ENCODE data around the gene EXOC4.
"Not testable (repeated sequence)": the region's sequence is repeated elsewhere in the genome, so short reads cannot be mapped to it uniquely, and the experiment has no call there.

The EXOC4 gene

DNA sequence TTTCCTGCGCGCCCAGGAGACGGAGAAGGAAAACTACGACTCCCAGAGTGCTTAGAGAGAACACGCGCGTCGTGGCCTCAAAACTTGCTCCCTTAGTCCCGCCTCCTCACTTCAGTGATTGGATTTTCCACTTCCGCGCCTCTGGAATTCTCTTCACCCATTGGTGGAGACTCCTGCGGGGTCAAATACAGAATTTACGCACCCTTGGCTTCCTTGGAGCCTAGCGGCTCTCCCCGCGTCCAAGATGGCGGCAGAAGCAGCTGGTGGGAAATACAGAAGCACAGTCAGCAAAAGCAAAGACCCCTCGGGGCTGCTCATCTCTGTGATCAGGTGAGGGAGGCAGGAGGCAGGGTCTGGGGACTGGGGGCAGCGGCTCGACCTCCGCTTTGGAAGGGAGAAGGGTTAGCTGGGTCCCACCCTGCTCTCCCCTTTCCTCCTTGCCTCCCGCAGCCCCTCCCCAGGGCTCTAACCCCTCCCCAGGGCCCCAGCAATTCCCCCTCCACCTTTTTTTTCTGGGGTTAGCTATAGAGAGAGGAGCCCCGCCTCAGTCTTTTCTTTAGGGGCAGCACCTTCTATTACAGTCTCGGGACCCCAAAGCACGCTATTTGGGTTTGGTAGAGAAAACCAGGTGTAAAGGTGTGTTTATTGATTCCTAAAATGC, at the start of gene EXOC4:
Gene EXOC4, plus strand, starts transcription at position 221 of the 661 bp plus-strand sequence.
- peak; percentile 82 for DNase-seq (ENCODE audit: low read depth)

- no peak for DNase-seq (ENCODE audit: low read depth)
These were observed 49.4 kb upstream of the EXOC4 start for GRCh38 chr7:133203490-133203889.

DNA sequence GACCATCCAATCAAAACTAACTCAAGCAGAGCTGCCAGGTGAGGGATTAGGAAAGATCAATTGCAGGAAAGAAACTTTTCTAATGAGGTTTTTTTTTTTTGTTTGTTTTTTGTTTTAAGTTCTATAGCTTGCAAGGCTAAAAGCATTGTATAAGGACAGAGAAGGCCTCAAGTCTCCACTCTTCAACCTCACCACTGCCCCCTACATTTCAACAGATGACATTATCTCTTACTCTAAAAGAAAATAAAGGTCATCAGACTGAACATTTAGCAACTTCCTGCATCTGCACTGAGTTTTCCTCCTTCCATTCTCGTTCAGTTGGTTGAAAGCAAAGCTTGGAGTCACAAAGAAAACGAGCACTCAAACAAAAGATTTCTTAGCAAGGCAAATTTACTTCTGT, 45.2 kb upstream of the EXOC4 start:
- DNase-seq (ENCODE audit: low read depth): peak; percentile 1

DNA sequence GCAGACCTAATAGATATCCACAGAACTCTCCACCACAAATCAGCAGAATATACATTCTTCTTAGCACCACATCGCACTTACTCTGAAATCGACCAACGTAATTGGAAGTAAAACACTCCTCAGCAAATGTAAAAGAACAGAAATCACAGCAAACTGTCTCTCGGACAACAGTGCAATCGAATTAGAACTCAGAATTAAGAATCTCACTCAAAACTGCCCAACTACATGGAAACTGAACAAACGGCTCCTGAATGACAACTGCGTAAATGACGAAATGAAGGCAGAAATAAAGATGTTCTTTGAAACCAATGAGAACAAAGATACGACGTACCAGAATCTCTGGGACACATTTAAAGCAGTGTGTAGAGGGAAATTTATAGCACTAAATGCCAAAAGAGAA, 42.1 kb upstream of the EXOC4 start:
- not testable (repeated sequence) for DNase-seq (ENCODE audit: low read depth)

- DNase-seq (ENCODE audit: low read depth): not testable (repeated sequence)
These were observed 39.1 kb upstream of the EXOC4 start for GRCh38 chr7:133213772-133214171.

- DNase-seq (ENCODE audit: low read depth): no peak
These were observed 35.1 kb upstream of the EXOC4 start for GRCh38 chr7:133217773-133218172.

DNA sequence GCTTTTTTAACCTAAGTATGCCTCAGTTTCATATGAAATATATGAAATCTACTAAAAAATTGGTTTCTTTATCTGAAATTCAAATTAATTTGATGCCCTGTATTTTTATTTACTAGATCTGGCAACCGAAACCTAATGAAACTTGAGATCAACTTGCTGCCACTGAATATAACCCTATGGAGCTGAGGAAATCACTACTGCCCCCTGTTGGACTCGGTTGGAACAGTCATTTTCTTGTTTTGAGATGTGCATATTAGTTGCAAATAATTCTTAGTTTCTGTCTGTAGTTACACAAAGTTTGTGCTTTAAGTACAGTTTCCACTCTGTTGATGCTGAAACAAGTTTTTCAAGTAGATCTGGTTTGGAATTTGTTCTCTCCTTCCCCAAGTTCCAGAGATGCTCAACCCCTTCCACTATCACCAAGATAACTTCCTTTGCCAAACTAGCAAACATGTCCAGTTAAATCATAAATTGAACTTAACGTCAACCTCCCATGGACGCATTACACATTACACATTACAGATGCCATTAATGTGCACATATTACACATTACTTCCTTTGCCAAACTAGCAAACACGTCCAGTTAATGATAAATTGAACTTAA, 22.2 kb upstream of the EXOC4 start:
- no peak for DNase-seq (ENCODE audit: low read depth)

DNA sequence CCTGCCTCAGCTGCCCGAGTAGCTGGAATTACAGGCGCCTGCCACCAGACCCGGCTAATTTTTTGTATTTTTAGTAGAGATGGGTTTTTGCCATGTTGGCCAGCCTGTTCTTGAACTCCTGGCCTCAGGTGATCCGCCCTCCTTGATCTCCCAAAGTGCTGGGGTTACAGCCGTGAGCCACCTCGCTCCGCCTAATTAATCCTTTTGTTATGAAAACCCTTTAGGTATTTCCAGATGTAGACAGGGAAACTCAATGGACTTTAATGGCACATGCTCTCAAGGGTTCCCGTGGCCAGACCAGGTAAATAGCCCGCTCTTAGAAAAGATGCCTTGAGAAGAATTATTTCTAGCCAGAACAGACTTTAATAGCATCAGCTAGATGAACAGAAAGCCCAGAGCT, 19.7 kb upstream of the EXOC4 start:
- no peak for DNase-seq (ENCODE audit: low read depth)

DNA sequence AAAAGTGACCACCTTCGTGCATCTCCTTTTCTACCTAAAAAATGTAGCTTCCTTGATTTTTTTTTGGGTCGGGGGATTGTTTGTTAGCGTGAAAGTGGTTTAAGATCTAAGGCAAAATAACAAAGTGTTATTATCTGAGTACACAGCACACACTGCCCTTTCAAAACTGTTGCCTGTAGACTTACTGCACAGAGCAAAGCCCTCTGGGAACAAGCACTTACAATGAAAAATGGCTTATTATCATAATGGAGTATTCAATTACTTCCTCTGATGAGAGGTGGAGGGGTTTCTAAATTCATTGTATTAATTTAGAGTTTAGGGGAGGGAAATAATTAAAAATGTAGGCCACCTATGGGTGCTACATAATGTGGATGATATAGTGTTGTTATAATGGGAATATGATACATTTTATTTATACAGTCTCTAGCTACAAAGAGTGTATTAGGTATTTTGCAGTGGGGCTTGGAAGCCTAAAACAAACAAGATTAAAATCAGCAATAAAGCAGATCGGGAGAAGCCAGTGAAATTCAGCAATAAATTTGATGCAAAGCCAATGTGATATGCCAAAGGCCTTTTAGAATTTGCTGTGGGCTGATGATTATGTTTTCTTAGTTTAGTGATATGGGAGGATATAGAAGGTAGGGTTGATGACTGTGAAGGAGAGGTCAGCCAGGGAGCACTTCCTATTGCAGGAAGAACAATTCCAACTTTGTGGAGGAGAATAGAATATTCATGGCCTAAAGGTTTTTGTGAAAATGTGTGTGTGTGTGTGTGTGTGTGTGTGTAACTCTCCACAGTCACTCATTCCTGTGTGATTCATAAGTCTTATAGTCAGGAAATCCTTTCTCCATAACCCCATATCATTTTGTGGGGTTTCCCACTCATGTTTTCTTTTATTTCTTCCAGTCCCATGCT, 17.7 kb upstream of the EXOC4 start:
- no peak for DNase-seq (ENCODE audit: low read depth)

- DNase-seq (ENCODE audit: low read depth): no peak
These were observed 15.3 kb upstream of the EXOC4 start for GRCh38 chr7:133237545-133237944.

DNA sequence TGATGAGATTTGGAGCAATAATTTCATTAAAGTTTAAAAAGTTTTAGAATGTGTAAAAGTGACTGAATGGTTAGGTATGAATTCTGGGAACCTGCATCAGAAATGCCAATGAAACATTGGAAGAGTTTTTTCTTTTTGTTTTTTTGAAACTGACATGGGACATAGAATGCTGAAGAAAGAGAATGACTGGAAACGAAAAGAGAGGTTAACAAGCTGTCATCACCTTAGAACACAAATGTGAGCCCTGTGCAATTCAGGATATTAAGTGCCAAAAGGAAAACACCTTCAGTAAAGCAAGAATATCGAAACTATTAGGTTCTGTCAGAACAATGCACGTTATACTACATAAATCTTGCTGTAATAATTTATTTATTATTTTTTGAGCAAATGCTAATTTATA, 12.6 kb upstream of the EXOC4 start:
- no peak for DNase-seq (ENCODE audit: low read depth)

- no peak for DNase-seq (ENCODE audit: low read depth)
These were observed 6.3 kb upstream of the EXOC4 start for GRCh38 chr7:133246558-133246957.

DNA sequence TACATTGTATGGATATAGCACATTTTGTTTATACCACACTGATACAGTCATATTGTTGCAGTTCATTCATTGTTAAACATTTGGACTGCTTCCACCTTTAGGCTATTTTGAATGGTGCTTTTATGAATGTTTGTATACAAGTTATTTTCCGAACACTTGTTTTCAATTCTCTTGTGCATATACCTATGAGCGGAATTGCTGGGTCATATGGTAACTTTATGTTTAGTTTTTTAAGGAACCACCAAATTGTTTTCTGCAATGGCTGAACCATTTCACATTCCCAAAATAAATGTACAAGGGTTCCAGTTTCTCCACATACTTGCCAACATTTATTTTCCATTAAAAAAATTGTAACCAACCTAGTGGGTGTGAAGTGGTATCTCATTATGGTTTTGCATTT, 4.0 kb upstream of the EXOC4 start:
- DNase-seq (ENCODE audit: low read depth): no peak

DNA sequence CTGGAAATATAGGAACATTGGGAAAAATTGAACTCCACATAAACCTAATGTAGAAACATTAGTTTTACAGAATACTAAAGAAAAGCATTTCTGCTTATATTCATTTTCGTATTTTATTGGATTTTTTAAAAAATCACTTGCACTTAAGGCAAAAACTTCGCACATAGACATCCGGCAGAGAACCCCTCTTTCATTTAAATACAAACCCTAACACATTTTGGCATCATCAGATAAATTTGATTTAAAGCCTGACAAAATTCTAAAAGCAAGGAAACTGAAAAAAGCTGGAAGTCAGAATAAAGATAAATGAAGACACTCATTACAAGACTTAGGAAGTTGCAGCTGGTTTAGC, 396 bp upstream of the EXOC4 start:
- DNase-seq (ENCODE audit: low read depth): no peak

GRCh38 chr7:133253519-133253875, 619 bp downstream of the EXOC4 start:
- DNase-seq (ENCODE audit: low read depth): no peak

DNA sequence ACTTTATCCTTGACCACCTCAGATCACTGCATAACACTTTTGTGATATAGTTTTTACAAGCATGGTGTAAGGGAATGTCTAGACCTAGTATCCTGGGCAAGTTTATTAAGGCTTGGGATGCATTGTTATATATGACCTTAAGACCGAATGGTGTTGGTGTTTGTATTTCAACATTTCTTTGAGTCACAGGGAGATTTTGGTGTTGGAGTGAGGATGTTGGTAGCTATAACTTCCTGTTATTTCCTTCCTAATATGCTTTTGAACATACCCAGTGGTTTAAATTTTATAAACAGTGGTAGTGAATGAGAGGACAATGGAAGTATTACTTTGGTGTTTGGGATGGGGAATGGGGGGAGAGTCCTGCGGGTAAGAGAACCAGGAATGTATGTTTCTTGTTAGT, 2.6 kb downstream of the EXOC4 start:
- no peak for DNase-seq (ENCODE audit: low read depth)

DNA sequence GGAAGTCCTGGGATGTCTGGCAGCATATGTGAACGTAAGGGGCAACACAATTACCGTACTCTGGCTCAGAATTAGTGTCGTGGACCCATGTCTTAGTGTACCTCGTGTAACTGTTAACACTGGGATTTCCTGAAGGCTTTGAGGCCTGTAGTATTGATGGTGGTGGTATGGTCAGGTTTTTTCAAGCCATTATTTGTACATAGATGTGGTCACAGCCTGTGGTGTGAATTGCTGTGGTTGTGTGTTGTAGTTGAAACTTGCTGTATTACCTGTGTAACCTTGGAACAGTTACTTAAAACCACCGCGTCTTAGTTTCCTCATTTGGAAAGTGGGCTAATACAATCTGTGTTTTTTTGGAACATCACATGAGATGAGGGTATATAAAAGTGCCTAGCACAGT, 5.3 kb downstream of the EXOC4 start:
- DNase-seq (ENCODE audit: low read depth): no peak

GRCh38 chr7:133265821-133266220, 12.9 kb downstream of the EXOC4 start:
- DNase-seq (ENCODE audit: low read depth): no peak

DNA sequence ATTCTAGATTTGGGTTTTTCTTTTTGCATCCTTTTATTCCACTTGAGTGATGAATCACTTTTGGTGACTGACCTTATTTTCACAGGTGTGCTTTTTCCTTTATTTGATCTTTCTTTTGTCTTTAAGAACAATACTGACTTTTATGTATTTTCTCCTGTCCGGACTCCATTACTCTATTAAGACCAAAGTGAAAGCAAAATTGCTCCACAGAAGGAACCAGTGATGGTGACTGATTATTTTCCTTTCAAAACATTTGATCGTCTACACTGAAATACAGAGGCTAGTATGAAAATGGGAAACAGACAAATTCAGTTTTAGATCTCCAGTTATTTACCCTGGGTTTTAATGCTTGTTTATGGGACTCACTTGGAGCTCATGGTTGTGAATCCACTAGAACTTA, 15.5 kb downstream of the EXOC4 start:
- no peak for DNase-seq (ENCODE audit: low read depth)

- no peak for DNase-seq (ENCODE audit: low read depth)
These were observed 19.5 kb downstream of the EXOC4 start for GRCh38 chr7:133272336-133272735.

GRCh38 chr7:133273227-133273626, 20.3 kb downstream of the EXOC4 start:
- no peak for DNase-seq (ENCODE audit: low read depth)

- no peak for DNase-seq (ENCODE audit: low read depth)
These were observed 21.4 kb downstream of the EXOC4 start for GRCh38 chr7:133274265-133274664.

DNA sequence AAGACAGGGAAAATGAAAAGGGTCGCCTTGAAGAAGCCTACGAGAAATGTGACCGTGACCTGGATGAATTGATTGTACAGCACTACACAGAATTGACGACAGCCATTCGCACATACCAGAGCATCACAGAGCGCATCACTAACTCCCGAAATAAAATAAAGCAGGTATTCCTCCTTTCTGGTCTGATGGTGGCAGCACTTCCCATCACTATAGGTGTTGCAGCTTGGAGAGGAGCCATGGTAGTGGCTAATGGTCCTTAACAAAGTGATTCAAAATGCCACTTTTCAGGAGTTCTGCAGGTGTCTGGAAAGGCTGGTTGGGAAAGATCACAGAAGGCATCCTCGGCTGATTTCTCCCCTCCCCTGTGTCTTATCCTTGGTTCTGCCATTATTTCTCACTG, 22.1 kb downstream of the EXOC4 start:
- DNase-seq (ENCODE audit: low read depth): no peak

Measured in CMK (cell line).